Measurements from ENCODE around the gene GRIN2A. TPM values are rescaled to one million over a fixed set of nuclear protein-coding genes. Genes with fewer than 3 reads are reported as not detected.

The GRIN2A gene
- total and polyA plus RNA-seq, 8 donors: 0.06 to 9.8 (median 0.86) TPM

- Histone ChIP-seq H3K36me3 (no peaks in the 10 kb centered on the region), H3K9me3 (no peaks in the 10 kb centered on the region), H3K4me3 (no peak overlapping the region), H3K4me1 (no peaks in the 10 kb centered on the region), H3K27me3 (peaks cover 0 to 33% (median 0%) of the 10 kb centered on the region in 3 donors), H3K27ac (no peak overlapping the region)
- no peak for TF ChIP-seq EP300 (IDR thresholded peaks at IDR 0.05)
- no peak for TF ChIP-seq POLR2A (IDR thresholded peaks at IDR 0.05)
- no peak for TF ChIP-seq CTCF (IDR thresholded peaks at IDR 0.05)
- no peak for TF ChIP-seq POLR2AphosphoS5 (IDR thresholded peaks at IDR 0.05)
- intact Hi-C loops (cut with DNase I; ENCODE audit: low total_unique reads): no loop called here
- WGBS, 5 donors: 15 to 31% (median 24%) methylated on average over 4 of the region's 4 CpGs
- no peak for DNase-seq
Observed at GRCh38 chr16:10219742-10220141, 37.5 kb upstream of the GRIN2A start.

- Histone ChIP-seq H3K4me1 (no peaks in the 10 kb centered on the region), H3K27me3 (peaks cover 0 to 25% (median 0%) of the 10 kb centered on the region in 3 donors), H3K27ac (no peak overlapping the region), H3K36me3 (no peaks in the 10 kb centered on the region), H3K9me3 (no peaks in the 10 kb centered on the region), H3K4me3 (no peak overlapping the region)
- TF ChIP-seq CTCF (IDR thresholded peaks at IDR 0.05): no peak
- TF ChIP-seq POLR2AphosphoS5 (IDR thresholded peaks at IDR 0.05): no peak
- TF ChIP-seq EP300 (IDR thresholded peaks at IDR 0.05): no peak
- no peak for TF ChIP-seq POLR2A (IDR thresholded peaks at IDR 0.05)
- WGBS, 5 donors: 69 to 74% (median 72%) methylated on average over 13 to 15 of the region's 15 CpGs
- no peak for DNase-seq
- intact Hi-C loops (cut with DNase I; ENCODE audit: low total_unique reads): no loop called here
Observed at GRCh38 chr16:10218490-10219206, 36.4 kb upstream of the GRIN2A start.

- no peak overlapping the region for H3K27ac ChIP-seq
- no peak for DNase-seq
- no peak overlapping the region for H3K4me3 ChIP-seq
- peaks cover 0 to 17% (median 0%) of the 10 kb centered on the region in 3 donors for H3K27me3 ChIP-seq
- H3K4me1 ChIP-seq: no peaks in the 10 kb centered on the region
- no peaks in the 10 kb centered on the region for H3K36me3 ChIP-seq
- intact Hi-C loops (cut with DNase I; ENCODE audit: low total_unique reads): no loop called here
- H3K9me3 ChIP-seq: no peaks in the 10 kb centered on the region
- TF ChIP-seq EP300 (IDR thresholded peaks at IDR 0.05): no peak
- no peak for TF ChIP-seq POLR2AphosphoS5 (IDR thresholded peaks at IDR 0.05)
- TF ChIP-seq POLR2A (IDR thresholded peaks at IDR 0.05): no peak
- TF ChIP-seq CTCF (IDR thresholded peaks at IDR 0.05): no peak
- 60 to 81% (median 72%) methylated on average over 4 of the region's 4 CpGs for WGBS, 5 donors
Observed at GRCh38 chr16:10213748-10214147, 31.5 kb upstream of the GRIN2A start.

- DNase-seq: no peak
- WGBS, 5 donors: 28 to 54% (median 41%) methylated on average over 6 of the region's 6 CpGs
- Histone ChIP-seq H3K36me3 (no peaks in the 10 kb centered on the region), H3K27ac (no peak overlapping the region), H3K4me3 (no peak overlapping the region), H3K27me3 (peaks cover 0 to 12% (median 0%) of the 10 kb centered on the region in 3 donors), H3K4me1 (no peaks in the 10 kb centered on the region), H3K9me3 (no peaks in the 10 kb centered on the region)
- no peak for TF ChIP-seq CTCF (IDR thresholded peaks at IDR 0.05)
- TF ChIP-seq EP300 (IDR thresholded peaks at IDR 0.05): no peak
- no peak for TF ChIP-seq POLR2AphosphoS5 (IDR thresholded peaks at IDR 0.05)
- no peak for TF ChIP-seq POLR2A (IDR thresholded peaks at IDR 0.05)
- intact Hi-C loops (cut with DNase I; ENCODE audit: low total_unique reads): no loop called here
Observed at GRCh38 chr16:10210944-10211343, 28.7 kb upstream of the GRIN2A start.
